ENCODE results near the gene ESPN. TPM values are rescaled to one million over a fixed set of nuclear protein-coding genes. Genes with fewer than 3 reads are reported as not detected.
"Not testable (repeated sequence)": the region's sequence is repeated elsewhere in the genome, so short reads cannot be mapped to it uniquely, and the experiment has no call there.

The ESPN gene
- total and polyA plus RNA-seq, 2 experiments from 2014 or later = 31.1 to 65.7 TPM

GRCh38 chr1:6443339-6444115 lies 19.0 kb downstream of the ESPN start:
- no peaks in the 10 kb centered on the region for H4K20me1 ChIP-seq (ENCODE audit: insufficient read depth, poor library complexity, severe bottlenecking)
- H3K79me2 ChIP-seq = no peaks in the 10 kb centered on the region
- H3K4me2 ChIP-seq = no peak overlapping the region
- TF ChIP-seq CTCF (IDR thresholded peaks at IDR 0.05; ENCODE audit: poor library complexity) (no peak), EZH2 (IDR thresholded peaks at IDR 0.05; ENCODE audit: borderline replicate concordance) (no peak), EZH2phosphoT487 (IDR thresholded peaks at IDR 0.05; ENCODE audit: low read depth, severe bottlenecking, unreplicated experiment) (no peak)
- no peak overlapping the region for H2AFZ ChIP-seq
- no peak overlapping the region for H3K4me3 ChIP-seq
- peaks cover 27% of the 10 kb centered on the region for H3K27me3 ChIP-seq
- WGBS (ENCODE audit: low lambda C conversion rate, missing lambda C conversion rate) = 91% methylated on average over 21 of the region's 21 CpGs
- peaks cover 14% of the 10 kb centered on the region for H3K4me1 ChIP-seq (ENCODE audit: insufficient read depth)
- H3K9me3 ChIP-seq (ENCODE audit: low read depth) = no peaks in the 10 kb centered on the region
- DNase-seq (ENCODE audit: low spot score) = no peak
- no peaks in the 10 kb centered on the region for H3K36me3 ChIP-seq (replicated peaks; ENCODE audit: insufficient read depth, low read depth)
- no peaks in the 10 kb centered on the region for H3K9me2 ChIP-seq (replicated peaks; ENCODE audit: insufficient read depth)
- H3K27ac ChIP-seq = no peak overlapping the region

- no peak overlapping the region for H3K4me3 ChIP-seq
- H3K79me2 ChIP-seq = no peaks in the 10 kb centered on the region
- DNase-seq (ENCODE audit: low spot score) = no peak
- H3K36me3 ChIP-seq (replicated peaks; ENCODE audit: insufficient read depth, low read depth) = no peaks in the 10 kb centered on the region
- peaks cover 16% of the 10 kb centered on the region for H3K4me1 ChIP-seq (ENCODE audit: insufficient read depth)
- H4K20me1 ChIP-seq (ENCODE audit: insufficient read depth, poor library complexity, severe bottlenecking) = no peaks in the 10 kb centered on the region
- TF ChIP-seq EZH2phosphoT487 (IDR thresholded peaks at IDR 0.05; ENCODE audit: low read depth, severe bottlenecking, unreplicated experiment) = no peak
- TF ChIP-seq EZH2 (IDR thresholded peaks at IDR 0.05; ENCODE audit: borderline replicate concordance) = no peak
- no peak for TF ChIP-seq CTCF (IDR thresholded peaks at IDR 0.05; ENCODE audit: poor library complexity)
- H3K9me2 ChIP-seq (replicated peaks; ENCODE audit: insufficient read depth) = no peaks in the 10 kb centered on the region
- H3K9me3 ChIP-seq (ENCODE audit: low read depth) = no peaks in the 10 kb centered on the region
- no peak overlapping the region for H2AFZ ChIP-seq
- H3K27me3 ChIP-seq = peaks cover 27% of the 10 kb centered on the region
- H3K4me2 ChIP-seq = no peak overlapping the region
- H3K27ac ChIP-seq = no peak overlapping the region
- WGBS (ENCODE audit: low lambda C conversion rate, missing lambda C conversion rate) = 89% methylated on average over 15 of the region's 15 CpGs
Measured at GRCh38 chr1:6444377-6444776, 19.8 kb downstream of the ESPN start.

- H3K4me1 ChIP-seq (ENCODE audit: insufficient read depth) = peaks cover 19% of the 10 kb centered on the region
- no peak overlapping the region for H3K4me2 ChIP-seq
- no peaks in the 10 kb centered on the region for H3K9me3 ChIP-seq (ENCODE audit: low read depth)
- H3K27me3 ChIP-seq = peaks cover 27% of the 10 kb centered on the region
- TF ChIP-seq CTCF (IDR thresholded peaks at IDR 0.05; ENCODE audit: poor library complexity) (peak; percentile 51), EZH2phosphoT487 (IDR thresholded peaks at IDR 0.05; ENCODE audit: low read depth, severe bottlenecking, unreplicated experiment) (no peak)
- no peaks in the 10 kb centered on the region for H4K20me1 ChIP-seq (ENCODE audit: insufficient read depth, poor library complexity, severe bottlenecking)
- peak; percentile 69 for DNase-seq (ENCODE audit: low spot score)
- H3K9me2 ChIP-seq (replicated peaks; ENCODE audit: insufficient read depth) = no peaks in the 10 kb centered on the region
- H3K4me3 ChIP-seq = no peak overlapping the region
- no peak overlapping the region for H2AFZ ChIP-seq
- H3K36me3 ChIP-seq (replicated peaks; ENCODE audit: insufficient read depth, low read depth) = no peaks in the 10 kb centered on the region
- no peak overlapping the region for H3K27ac ChIP-seq
- WGBS (ENCODE audit: low lambda C conversion rate, missing lambda C conversion rate) = 55% methylated on average over 15 of the region's 19 CpGs
- H3K79me2 ChIP-seq = no peaks in the 10 kb centered on the region
Measured at GRCh38 chr1:6445062-6445763, 20.6 kb downstream of the ESPN start.

GRCh38 chr1:6445929-6446328 lies 21.4 kb downstream of the ESPN start:
- H4K20me1 ChIP-seq (ENCODE audit: insufficient read depth, poor library complexity, severe bottlenecking); H2AFZ ChIP-seq; H3K4me2 ChIP-seq; H3K4me3 ChIP-seq; DNase-seq (ENCODE audit: low spot score); H3K9me2 ChIP-seq (replicated peaks; ENCODE audit: insufficient read depth); H3K9me3 ChIP-seq (ENCODE audit: low read depth); H3K36me3 ChIP-seq (replicated peaks; ENCODE audit: insufficient read depth, low read depth); H3K27ac ChIP-seq; H3K79me2 ChIP-seq: not testable (repeated sequence)
- WGBS (ENCODE audit: low lambda C conversion rate, missing lambda C conversion rate) = 91% methylated on average over 3 of the region's 4 CpGs
- H3K4me1 ChIP-seq (ENCODE audit: insufficient read depth) = peaks cover 19% of the 10 kb centered on the region
- peaks cover 26% of the 10 kb centered on the region for H3K27me3 ChIP-seq
